WTC11 (cell line): ENCODE data around the gene ROMO1. TPM values are rescaled to one million over a fixed set of nuclear protein-coding genes. Genes with fewer than 3 reads are reported as not detected.

Experiments
- ATAC-seq: fragments of 200-7000 bp; cut with Tn5 transposase; 2 replicates; pipeline ENCODE4 v1.10.0; 2021; ENCODE audit warnings: mild to moderate bottlenecking, moderate library complexity
- CTCF ChIA-PET: fragments of 300-600 bp; sonication (Branson Sonifier 250); formaldehyde crosslinking; loops from one replicate; lab custom pipeline; 2021; ENCODE audit warnings: antibody characterized with exemption; lab: Charles Lee
- POLR2A ChIA-PET: fragments of 350-600 bp; sonication (Branson Sonifier 250); formaldehyde crosslinking; loops from one replicate; lab custom pipeline; 2021; ENCODE audit warnings: antibody characterized with exemption; lab: Charles Lee
- DNase-seq: peaks from one replicate; pipeline ENCODE4 v3.0.0; 2021; ENCODE audit warnings: low spot score
- H3K27ac Mint-ChIP-seq: 2 replicates; pipeline ENCODE4 v1.8.0; 2021; ENCODE audit warnings: mixed read lengths
- H3K27me3 Mint-ChIP-seq: 2 replicates; pipeline ENCODE4 v1.8.0; 2021; ENCODE audit warnings: low read depth, mild to moderate bottlenecking, moderate library complexity, mixed read lengths
- H3K36me3 Mint-ChIP-seq: 2 replicates; pipeline ENCODE4 v1.8.0; 2021; ENCODE audit warnings: mixed read lengths
- H3K4me1 Mint-ChIP-seq: 2 replicates; pipeline ENCODE4 v1.8.0; 2022; ENCODE audit warnings: mixed read lengths
- H3K4me3 Mint-ChIP-seq: 2 replicates; pipeline ENCODE4 v1.8.0; 2021; ENCODE audit warnings: mild to moderate bottlenecking, moderate library complexity, mixed read lengths
- H3K9me3 Mint-ChIP-seq: 2 replicates; pipeline ENCODE4 v1.8.0; 2021; ENCODE audit warnings: mixed read lengths
- ATF1 ChIP-seq: sonication (generic); formaldehyde crosslinking; IDR thresholded peaks from 2 replicates; pipeline ENCODE4 v1.8.1; 2023; ENCODE audit warnings: mild to moderate bottlenecking, moderate library complexity, missing genetic modification reagents
- ATF6 ChIP-seq: sonication (generic); formaldehyde crosslinking; IDR thresholded peaks from 2 replicates; pipeline ENCODE4 v1.8.1; 2023; ENCODE audit warnings: mild to moderate bottlenecking, missing genetic modification reagents
- CREM ChIP-seq: sonication (generic); formaldehyde crosslinking; IDR thresholded peaks from 2 replicates; pipeline ENCODE4 v1.8.1; 2022; ENCODE audit warnings: mild to moderate bottlenecking, missing genetic modification reagents, moderate library complexity
- ERG ChIP-seq: fragments of 250-450 bp; sonication (Bioruptor Pico); IDR thresholded peaks from 2 replicates; pipeline ENCODE4 v1.8.0; 2021; ENCODE audit warnings: mild to moderate bottlenecking
- GABPB1 ChIP-seq: sonication (generic); formaldehyde crosslinking; IDR thresholded peaks from 2 replicates; pipeline ENCODE4 v1.8.1; 2023; ENCODE audit warnings: mild to moderate bottlenecking, missing genetic modification reagents
- MLX ChIP-seq: sonication (generic); formaldehyde crosslinking; IDR thresholded peaks from 2 replicates; pipeline ENCODE4 v1.8.1; 2023; ENCODE audit warnings: mild to moderate bottlenecking, missing genetic modification reagents, moderate library complexity
- PRDM15 ChIP-seq: sonication (generic); formaldehyde crosslinking; IDR thresholded peaks from 2 replicates; pipeline ENCODE4 v1.8.0; 2022; ENCODE audit warnings: missing genetic modification reagents
- PREB ChIP-seq: sonication (generic); formaldehyde crosslinking; IDR thresholded peaks from 2 replicates; pipeline ENCODE4 v1.8.1; 2022; ENCODE audit warnings: mild to moderate bottlenecking, missing genetic modification reagents, moderate library complexity, borderline replicate concordance
- SP1 ChIP-seq: sonication (generic); formaldehyde crosslinking; conservative IDR thresholded peaks from 2 replicates; pipeline ENCODE4 v1.8.1; 2022; ENCODE audit warnings: missing genetic modification reagents
- TP53 ChIP-seq: sonication (generic); formaldehyde crosslinking; IDR thresholded peaks from 2 replicates; pipeline ENCODE4 v1.8.1; 2023; ENCODE audit warnings: mild to moderate bottlenecking, missing genetic modification reagents
- ZBTB43 ChIP-seq: sonication (generic); formaldehyde crosslinking; IDR thresholded peaks from 2 replicates; pipeline ENCODE4 v1.8.1; 2023; ENCODE audit warnings: mild to moderate bottlenecking, missing genetic modification reagents
- ZNF121 ChIP-seq: sonication (generic); formaldehyde crosslinking; IDR thresholded peaks from 2 replicates; pipeline ENCODE4 v1.8.0; 2023; ENCODE audit warnings: missing genetic modification reagents
- ZNF219 ChIP-seq: sonication (generic); formaldehyde crosslinking; IDR thresholded peaks from 2 replicates; pipeline ENCODE4 v1.8.0; 2023; ENCODE audit warnings: missing genetic modification reagents, mild to moderate bottlenecking, borderline replicate concordance
- ZNF671 ChIP-seq: fragments of 250-450 bp; sonication (Bioruptor Pico); IDR thresholded peaks from 2 replicates; pipeline ENCODE4 v1.8.0; 2021; ENCODE audit warnings: mild to moderate bottlenecking
- total RNA-seq: library from RNA; stranded (reverse); gene quantifications from 3 replicates; pipeline ENCODE4 v1.2.3, GENCODE V29; 2021

Gene ROMO1
- total RNA-seq, 1 experiment from 2014 or later, result 213 TPM

GRCh38 chr20:35664466-35665206 is 34.6 kb upstream of the ROMO1 start, which contains the start of the genes CPNE1 and RBM12 (continued):
- TF ChIP-seq ZBTB43 (CRISPR knock-in tag) (peak; percentile 64; the same call in 1 of the 2 replicates), ZNF219 (no peak), ERG (no peak), CREM (CRISPR knock-in tag) (peak; percentile 89), ATF6 (CRISPR knock-in tag) (no peak), TP53 (CRISPR knock-in tag) (peak; percentile 91), PRDM15 (CRISPR knock-in tag) (no peak), MLX (CRISPR knock-in tag) (0 out of 2 replicates have a peak, but pooled peaks have one; percentile 89), SP1 (CRISPR knock-in tag) (peak; percentile 89)
- TF ChIP-seq, all 79 proteins: peak for 27

GRCh38 chr20:35665949-35666288 is 33.3 kb upstream of the ROMO1 start:
- CTCF ChIA-PET, result interaction anchor here (1.1 to 1.7 kb wide), 2 partner anchors 47 to 76 kb away, joined by 3 to 9 read pairs; partner anchors contain the start of gene RBM39
- Mint-ChIP-seq H3K36me3 (peaks cover 15% of the 10 kb centered on the region), H3K4me3 (no peak overlapping the region), H3K27me3 (no peaks in the 10 kb centered on the region), H3K9me3 (no peaks in the 10 kb centered on the region), H3K4me1 (peaks cover 28% of the 10 kb centered on the region), H3K27ac (no peak overlapping the region)
- POLR2A ChIA-PET, result interaction anchor here (1.0 kb wide), 1 partner anchor 47 kb away, joined by 4 read pairs; no protein-coding TSS in a partner anchor
- ATAC-seq, result no peak
- no peak for TF ChIP-seq ATF1 (CRISPR knock-in tag)
- TF ChIP-seq PREB (CRISPR knock-in tag), result no peak
- no peak for TF ChIP-seq GABPB1 (CRISPR knock-in tag)
- no peak for TF ChIP-seq ZNF121 (CRISPR knock-in tag)
- no peak for TF ChIP-seq ZNF671 (CRISPR knock-in tag)
- DNase-seq, result no peak
